ENCODE measurements around the gene PRKAR2A.
"Not testable (repeated sequence)": the region's sequence is repeated elsewhere in the genome, so short reads cannot be mapped to it uniquely, and the experiment has no call there.

The PRKAR2A gene

DNA sequence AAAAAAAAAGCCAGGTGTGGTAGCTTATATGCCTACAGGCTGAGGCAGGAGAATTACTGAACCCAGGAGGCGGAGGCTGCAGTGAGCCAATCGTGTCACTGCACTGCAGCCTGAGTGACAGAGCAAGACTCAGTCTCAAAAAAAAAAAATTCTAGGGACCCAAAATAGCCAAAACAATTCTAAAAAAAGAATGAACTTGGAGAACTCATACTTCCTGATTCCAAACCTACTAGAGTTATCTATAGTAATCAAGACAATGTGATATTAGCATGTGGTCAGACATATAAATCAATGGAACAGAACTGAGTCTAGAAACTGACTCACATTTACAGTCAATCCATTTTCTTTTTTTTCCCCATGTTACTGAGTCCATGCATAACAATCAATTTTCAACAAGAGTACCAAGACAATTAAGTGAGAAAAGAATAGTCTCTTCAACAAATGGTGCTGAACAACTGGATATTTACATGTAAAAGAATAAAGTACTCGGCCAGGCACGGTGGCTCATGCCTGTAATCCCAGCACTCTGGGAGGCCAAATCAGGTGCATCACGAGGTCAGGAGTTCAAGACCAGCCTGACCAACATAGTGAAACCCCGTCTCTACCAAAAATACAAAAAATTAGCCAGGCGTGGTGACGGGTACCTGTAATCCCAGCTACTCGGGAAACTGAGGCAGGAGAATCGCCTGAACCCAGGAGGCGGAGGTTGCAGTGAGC is 11.9 kb downstream of the PRKAR2A start:
- DNase-seq = no peak

DNA sequence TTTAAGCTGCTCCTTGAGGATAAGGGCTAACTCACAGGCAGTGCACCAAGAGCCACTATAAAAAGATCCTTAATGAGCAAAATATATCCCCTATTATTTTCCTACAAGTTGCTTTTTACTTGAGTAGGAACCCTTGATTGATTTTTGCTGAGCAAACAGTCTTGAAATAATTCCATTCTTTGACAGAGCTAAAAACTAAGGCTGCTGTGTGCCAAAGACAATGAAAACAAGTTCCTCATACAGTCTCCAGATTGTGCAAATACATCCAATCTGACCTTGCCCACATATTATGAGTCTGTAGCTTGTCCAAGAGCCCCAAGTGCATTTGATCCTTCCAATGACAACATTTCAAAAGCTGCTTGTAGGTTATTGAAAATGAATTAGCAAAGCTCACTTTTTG is 15.0 kb downstream of the PRKAR2A start:
- DNase-seq = no peak

DNA sequence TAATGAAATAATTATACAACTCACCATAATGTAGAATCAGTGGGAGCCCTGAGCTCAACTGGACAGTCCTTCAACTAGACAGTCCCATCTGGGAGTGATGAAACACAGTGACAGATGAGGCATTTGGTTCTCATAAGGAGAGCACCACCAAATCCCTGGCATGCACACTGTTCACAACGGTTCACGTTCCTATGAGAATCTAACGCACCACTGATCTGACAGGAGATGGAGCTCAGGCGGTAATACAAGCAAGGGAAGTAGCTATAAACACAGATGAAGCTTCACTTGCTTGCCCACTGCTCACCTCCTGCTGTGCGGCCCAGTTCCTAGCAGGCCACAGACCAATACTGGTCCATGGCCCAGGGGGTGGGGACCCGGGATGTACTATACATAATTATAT is 17.0 kb downstream of the PRKAR2A start:
- no peak for DNase-seq

DNA sequence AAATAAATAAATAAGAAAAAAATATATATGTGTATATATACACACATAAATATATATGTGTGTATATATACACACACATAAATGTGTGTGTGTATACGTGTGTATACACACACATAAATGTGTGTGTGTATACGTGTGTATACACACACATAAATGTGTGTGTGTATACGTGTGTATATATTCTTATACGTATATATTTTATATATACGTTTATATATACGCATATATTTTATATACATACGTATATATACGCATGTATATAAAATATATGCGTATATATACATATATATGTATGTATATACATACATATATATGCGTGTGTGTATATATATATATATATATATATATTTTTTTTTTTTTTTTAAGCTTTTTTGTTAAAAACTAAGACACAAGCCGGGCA is 18.1 kb downstream of the PRKAR2A start:
- DNase-seq = not testable (repeated sequence)

DNA sequence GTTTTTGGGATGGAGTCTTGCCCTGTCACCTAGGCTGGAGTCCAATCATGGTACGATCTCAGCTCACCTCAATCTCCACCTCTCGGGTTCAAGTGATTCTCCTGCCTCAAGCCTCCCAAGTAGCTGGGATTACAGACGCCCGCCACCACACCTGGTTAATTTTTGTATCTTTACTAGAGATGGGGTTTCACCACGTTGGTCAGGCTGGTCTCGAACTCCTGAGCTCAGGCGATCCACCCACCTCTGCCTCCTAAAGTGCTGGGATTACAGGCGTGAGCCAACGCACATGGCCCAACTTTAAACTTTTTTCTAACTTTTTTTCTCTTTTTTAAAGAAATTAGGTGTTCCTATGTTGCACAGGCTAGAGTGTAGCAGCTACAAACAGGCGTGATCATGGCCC is 19.8 kb downstream of the PRKAR2A start:
- not testable (repeated sequence) for DNase-seq

DNA sequence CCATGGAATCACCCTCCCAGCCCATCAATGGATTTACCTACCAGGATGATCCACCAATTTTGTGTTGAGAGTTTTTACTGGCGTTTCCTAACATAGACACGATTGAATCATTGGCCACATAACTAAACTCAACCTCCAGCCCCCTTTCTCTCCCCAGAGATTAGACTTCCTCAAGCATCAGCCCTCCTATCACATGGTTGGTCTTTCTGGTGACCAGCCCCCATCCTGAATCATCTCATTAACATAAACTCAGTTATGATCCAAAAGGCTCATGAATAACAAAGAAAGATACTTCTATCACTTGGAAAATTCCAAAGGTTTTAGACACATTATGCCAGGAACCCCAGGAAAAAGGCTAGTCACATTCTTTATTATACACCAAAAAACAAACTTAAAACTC is 21.2 kb downstream of the PRKAR2A start:
- no peak for DNase-seq

DNA sequence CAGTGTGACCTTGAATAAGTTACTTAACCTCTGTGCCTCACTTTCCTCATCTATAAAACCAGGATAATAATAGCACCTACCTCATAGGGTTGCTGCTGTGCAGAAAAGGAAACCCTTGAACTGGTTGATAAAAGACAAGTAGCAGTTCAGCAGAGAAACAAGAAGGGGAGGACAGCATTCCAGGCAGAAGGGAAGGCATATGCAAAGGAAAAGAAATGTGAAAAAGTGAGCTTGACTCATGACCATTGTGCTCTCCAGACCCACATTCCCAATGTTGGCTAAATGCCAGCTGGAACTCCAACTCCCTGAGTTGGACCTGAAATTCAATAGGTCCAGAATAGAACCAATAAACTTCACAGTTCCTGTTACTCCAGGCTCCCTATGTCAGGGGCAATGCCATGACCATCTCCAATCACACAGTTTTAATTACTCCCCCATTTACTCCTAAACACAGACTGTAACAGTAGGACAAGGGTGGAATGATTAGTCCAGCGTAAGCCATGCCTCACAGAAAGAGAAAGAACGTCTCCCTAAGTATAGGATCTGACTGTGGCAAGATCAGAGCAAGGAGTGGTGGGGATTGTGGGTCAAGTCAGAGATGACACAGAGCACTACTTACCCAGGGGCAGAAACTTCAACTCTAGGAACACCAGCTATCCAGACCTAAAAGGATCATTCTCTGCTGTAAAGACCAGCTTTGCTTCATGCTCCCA is 26.9 kb downstream of the PRKAR2A start:
- DNase-seq = no peak

DNA sequence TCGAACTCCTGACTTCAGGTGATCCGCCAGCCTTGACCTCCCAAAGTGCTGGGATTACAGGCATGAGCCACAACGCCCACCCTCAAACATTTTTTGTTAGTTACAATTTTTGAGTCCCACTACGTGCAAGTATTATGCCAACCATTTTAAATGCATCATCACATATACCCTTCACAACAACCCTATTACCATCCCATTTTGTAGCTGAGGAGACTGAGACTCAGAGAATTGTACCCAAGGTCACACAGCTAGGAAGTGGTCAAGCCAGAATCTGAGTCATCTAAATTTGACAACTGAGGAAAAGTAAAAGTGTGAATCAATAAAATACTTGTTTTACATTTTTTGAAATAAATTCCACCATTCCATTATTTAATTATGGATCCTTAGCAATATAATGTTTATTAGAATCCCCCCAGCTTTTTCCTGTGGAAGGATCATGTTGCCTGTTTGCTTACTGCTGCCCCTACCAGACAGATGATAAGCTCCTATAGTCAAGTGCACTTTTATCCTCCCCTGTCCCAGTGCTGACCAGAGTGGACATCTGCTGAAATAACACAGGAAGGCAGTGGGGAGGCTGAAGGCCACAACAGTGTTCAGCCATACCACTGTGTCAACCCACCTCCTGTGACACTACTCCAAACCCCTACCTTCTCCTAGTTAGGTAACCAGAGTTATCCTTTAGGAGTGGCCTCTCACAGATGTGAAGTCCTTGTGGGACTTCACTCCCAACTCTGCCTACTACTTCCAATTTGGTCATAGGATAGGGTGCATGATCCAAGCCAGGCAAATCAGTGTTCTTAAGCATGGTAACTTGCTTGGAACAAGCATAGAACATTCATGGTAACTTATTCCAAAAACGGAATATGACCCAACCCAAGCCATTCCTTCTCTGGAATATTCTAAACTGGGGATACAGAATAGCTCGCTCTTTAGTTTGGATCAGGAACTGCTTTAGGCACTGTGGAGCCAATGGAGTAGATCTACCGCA is 28.1 kb downstream of the PRKAR2A start:
- DNase-seq = no peak

DNA sequence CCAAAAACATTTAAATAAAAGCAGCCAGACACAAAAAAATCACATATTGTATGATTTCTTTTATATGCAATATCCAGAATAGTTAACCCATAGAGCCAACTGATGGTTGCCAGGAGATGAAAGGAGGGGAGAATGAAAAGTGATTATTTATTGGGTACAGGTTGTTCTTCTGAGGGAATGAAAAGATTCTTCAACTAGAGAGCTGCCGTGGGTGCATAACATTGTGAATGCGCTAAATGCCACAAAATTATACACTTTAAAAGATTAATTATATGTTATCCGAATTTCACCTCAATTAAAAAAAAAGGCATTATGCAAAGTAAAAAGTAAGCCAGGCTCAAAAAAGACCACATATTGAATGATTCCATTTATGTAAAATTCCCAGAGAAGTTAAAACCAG is 36.1 kb downstream of the PRKAR2A start:
- DNase-seq = no peak

DNA sequence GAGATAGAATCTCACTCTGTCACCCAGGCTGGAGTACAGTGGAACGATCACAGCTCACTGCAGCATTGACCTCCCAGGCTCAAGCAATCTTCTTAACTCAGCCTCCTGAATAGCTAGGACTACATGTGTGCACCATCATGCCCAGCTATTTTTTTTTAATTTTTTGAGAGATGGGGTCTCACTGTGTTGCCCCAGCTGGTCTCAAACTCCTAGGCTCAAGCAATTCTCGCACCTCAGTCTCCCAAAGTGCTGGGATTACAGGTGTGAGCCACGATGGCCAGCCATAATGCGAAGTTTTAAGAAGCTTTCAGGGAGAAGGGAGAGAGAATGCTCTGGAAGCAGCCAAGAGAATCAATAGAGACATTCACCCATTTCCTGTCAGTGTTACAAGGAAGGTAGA is 42.7 kb downstream of the PRKAR2A start:
- DNase-seq = no peak

DNA sequence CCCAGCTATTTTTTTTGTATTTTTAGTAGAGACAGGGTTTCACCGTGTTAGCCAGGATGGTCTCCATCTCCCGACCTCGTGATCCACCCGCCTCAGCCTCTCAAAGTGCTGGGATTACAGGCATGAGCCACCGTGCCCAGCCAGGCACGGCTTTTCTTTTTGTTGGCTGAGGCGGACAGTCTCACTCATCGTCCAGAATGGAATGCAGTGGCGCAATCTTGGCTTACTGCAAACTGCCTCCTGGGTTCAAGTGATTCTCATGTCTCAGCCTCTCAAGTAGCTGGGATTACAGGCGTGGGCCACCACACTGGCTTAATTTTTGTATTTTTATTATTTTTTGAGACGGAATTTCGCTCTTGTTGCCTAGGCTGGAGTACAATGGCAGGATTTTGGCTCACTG is 46.8 kb downstream of the PRKAR2A start:
- DNase-seq = not testable (repeated sequence)

DNA sequence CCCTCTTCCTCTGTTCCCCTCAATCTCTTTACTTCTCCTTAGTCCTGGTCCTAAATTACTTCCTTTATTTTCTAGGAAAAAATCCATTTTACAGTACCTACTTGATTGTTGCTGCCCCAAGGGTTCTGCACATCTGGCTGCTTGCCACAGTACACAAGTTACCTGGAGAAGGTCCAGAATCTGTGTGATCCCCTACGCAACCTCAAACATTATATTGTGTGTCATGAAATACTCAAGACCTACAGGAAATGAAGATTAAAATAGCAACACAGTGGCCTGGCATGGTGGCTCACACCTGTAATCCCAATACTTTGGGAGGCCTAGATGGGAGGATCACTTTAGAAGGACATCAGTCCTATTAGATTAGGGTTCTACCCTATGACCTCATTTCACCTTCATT is 48.7 kb downstream of the PRKAR2A start:
- peak; percentile 4 for DNase-seq

DNA sequence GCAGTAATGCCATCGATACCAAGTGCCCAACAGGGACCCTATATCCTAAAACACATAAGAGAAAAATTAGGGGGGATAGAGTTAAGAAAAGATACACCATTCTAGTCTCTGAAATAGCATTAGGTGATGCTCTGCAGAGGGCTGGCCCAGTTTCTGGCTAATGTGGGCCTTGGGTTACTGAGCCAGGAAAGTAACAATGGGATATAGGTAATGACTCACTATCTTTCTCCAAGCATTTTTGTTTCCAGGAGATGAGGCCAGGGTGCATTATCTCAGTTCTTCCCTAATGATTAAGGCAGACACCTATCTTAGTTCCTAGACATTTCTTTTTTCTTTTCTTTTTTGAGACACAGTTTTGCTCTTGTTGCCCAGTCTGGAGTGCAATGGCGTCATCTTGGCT is 50.0 kb downstream of the PRKAR2A start:
- no peak for DNase-seq

DNA sequence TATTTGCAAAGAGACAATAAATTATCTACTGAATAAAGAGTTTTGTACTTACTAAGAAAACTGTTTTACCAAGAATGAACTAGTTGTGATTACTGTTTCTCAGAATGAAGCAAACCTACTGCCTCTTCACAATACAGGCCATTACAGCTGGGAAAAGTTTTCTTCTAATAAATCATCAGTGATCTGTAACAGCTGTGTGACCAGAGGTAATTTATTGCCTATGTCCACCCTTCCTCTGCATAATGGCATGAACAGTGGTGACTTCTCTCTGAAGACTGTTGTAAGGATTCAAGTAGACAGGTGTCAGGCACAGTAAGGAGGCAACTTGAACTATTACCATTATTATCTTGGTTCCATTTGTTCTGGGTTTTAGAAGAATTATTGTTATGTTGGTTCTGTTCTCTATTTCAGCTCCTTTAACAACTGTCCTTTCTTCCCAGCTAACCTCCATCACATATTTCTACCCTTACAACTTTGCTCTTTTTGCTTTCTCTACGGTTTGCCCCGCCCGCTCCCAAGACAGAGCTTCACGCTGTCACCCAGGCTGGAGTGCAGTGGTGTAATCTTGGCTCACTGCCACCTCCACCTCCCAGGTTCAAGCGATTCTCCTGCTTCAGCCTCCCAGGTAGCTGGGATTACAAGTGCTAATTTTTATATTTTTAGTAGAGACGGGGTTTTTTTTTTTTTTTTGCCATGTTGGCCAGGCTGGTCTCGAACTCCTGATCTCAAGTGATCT is 51.5 kb downstream of the PRKAR2A start:
- no peak for DNase-seq

DNA sequence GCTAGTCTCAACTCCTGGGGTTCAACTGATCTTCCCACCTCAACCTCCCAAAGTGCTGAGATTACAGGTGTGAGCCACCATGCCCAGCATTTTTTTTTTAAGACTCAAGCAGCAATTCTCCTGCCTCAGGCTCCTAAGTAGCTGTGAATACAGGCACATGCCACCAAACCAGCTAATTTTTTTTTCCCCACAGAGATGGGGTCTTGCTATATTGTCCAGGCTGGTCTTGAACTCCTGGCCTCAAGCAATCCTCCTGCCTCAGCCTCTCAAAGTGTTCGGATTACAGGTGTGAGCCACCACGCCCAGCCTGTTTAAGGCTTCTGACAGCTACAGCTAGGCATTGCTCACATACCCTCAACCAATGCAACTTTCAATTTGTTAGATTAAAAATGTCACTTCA is 54.2 kb downstream of the PRKAR2A start:
- DNase-seq = not testable (repeated sequence)

DNA sequence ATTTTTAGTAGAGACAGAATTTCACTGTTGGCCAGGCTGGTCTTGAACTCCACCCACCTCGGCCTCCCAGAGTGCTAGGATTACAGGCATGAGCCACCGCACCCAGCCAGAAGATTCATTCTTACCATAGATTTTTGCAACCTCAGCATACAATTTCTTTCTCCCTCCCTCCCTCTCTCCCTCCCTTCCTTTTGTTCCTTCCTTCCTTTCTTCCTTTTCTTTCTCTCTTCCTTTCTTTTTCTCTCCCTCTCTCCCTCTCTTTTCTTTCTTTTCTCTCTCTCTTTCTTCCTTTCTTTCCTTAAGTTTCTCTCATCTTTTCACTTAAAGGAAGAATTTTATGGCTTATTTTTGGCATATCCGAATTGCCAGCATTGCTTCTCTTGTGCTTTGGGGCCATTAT is 58.0 kb downstream of the PRKAR2A start:
- no peak for DNase-seq

DNA sequence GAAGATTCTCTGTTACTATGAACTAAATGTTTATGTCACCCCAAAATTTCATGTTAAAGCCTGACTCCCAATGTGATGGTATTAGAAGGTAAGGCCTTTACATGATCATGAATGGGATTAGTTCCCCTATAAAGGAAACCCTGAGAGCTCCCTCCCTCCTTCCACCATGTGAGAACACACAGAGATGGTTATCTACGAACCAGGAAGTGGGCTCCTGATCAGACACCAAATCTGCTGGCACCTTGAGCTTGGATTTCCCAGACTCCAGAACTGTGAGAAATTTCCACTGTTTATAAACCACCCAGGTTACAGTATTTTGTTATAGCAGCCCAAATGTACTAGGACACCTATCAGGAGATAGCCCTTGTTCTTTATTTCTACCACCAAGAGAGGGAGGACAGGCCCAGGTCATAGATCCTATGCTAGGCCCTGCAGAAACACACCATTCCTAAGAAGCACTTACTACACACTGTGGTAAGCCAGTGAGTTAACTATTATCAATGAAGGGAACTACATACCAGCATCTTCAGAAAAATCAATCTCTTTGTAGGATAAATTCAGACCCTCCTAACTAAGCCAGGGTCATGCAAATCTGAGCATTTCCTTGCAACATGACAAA is 59.0 kb downstream of the PRKAR2A start:
- no peak for DNase-seq

DNA sequence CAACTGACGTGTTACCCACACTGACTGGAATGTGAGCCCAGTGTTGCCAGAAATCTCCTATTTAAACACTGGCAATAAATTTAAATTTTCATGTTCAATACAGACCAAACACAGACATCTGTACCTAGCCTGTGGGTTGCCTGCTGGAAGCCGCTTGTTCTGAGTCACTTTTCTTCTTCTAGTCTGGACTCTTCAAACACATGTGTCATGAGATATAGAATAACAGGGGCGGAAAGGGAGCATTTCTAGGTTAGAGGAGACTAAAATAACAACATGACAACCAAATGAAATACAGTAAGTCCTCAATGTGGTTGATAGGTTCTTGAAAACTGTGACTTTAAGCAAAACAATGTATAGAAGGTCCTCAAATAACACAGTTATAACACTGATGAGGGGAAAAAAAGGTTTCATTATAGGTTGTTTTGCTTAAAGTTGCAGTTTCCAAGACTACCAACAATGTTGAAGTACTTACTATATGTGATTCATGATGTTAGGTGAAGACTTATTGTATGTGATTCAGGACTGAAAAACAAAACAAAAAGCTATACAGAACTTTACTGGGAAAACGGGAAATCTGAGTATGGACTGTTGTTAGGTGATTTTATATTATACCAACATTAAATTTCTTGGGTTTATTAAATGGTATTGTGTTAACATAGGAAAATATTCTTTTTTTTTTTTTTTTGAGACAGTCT is 63.1 kb downstream of the PRKAR2A start:
- no peak for DNase-seq

DNA sequence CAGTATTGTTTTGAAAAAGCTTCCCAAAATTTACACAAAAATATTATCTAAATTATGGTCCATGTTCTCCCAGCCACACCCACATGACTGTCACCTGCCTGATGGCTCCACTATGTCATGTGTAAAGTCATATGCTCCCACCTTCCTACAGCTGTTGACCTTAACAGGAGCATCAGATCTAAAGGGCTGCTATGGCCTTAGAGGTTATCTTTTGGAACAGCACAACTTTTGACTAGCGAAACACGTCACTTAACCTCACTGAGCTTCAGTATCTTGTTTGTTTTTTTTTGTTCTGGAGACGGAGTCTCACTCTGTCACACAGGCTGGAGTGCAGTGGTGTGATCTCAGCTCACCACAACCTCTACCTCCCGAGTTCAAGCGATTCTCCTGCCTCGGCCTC is 64.4 kb downstream of the PRKAR2A start:
- DNase-seq = no peak

DNA sequence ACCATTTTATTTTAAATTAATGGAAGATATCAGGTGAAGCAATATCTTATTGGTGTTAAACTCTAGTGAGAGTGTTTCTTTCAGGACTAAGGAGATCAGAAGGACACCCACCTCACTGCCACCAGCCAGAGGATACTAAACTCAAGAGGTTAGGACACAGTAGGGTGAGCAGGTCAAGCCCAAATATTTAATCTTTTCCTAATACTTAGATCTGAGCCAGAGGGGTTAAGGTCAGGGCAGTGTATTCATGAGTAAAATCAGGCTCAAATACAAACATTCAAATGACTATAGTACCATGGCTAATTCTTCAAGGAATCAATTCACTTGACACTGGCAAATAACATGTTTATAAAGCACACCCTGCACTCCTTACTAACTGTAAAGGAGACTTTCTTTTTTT is 65.6 kb downstream of the PRKAR2A start:
- no peak for DNase-seq

DNA sequence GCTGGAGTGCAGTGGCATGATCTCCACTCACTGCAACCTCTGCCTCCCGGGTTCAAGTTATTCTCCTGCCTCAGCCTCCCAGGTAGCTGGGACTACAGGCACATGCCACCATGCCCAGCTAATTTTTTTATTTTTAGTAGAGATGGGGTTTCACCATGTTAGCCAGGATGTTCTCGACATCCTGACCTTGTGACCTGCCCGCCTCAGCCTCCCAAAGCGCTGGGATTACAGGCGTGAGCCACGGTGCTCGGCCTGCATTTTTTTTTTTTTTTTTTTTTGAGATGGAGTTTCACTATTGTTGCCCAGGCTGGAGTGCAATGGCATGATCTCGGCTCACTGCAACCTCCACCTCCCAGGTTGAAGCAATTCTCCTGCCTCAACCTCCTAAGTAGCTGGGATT is 69.1 kb downstream of the PRKAR2A start:
- DNase-seq = not testable (repeated sequence)

DNA sequence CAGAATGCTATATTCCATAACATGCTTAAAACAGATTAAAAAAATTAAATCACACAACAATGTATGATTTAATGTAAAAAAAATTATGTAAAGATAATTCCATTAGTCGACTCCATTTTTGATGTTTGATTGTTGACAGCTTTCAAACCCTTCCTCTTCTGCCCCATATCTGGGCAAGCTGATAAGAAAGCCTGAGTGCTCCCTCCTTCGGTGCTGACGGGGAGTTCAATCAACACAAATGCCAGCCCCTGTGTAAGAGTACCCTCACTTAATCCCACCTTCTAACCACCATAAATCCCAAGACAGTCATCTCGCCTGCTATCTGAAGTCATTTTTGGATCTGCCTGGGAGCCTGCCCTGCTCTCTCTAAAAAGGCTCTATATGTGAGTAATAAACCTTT is 70.8 kb downstream of the PRKAR2A start:
- DNase-seq = no peak

Data from NCI-H1105 treated with DMSO at 0.1 percent for 48 hours (cell line).